K562 (cell line): ENCODE data around the gene MATN4. TPM values are rescaled to one million over a fixed set of nuclear protein-coding genes. Genes with fewer than 3 reads are reported as not detected.
A peak's percentile ranks its signal among the peaks of the same experiment; 100 is the strongest.

Source experiments
- ATF1 ChIP-seq, 2 experiments: fragments of 450-650 bp in 1 of 2; IDR thresholded peaks; 2 replicates each; pipeline ENCODE4 v1.6.1; 2016; ENCODE audit warnings: missing compliant biosample characterization in 1 of 2, missing genetic modification characterization in 1 of 2
- CREB3 ChIP-seq: fragments of 450-650 bp; conservative IDR thresholded peaks from 2 replicates; pipeline ENCODE4 v1.6.1; 2016; ENCODE audit warnings: missing genetic modification characterization, low read depth, mild to moderate bottlenecking, missing compliant biosample characterization, moderate library complexity
- E2F3 ChIP-seq: fragments of 250-450 bp; sonication (Bioruptor Pico); IDR thresholded peaks from 2 replicates; pipeline ENCODE4 v1.4.0; 2020; ENCODE audit warnings: mild to moderate bottlenecking
- FUS ChIP-seq: fragments of 200-400 bp; formaldehyde crosslinking; optimal IDR thresholded peaks from 2 replicates; pipeline ENCODE3; 2017; ENCODE audit warnings: low read depth, low read length
- NCOA4 ChIP-seq: fragments of 450-650 bp; IDR thresholded peaks from 2 replicates; pipeline ENCODE4 v1.6.1; 2018; ENCODE audit warnings: mild to moderate bottlenecking; ENCODE audit not compliant: partially characterized antibody
- NUFIP1 ChIP-seq: fragments of 450-650 bp; IDR thresholded peaks from 2 replicates; pipeline ENCODE4 v1.6.1; 2018; ENCODE audit not compliant: partially characterized antibody
- PATZ1 ChIP-seq: fragments of 250-450 bp; sonication (Bioruptor Pico); IDR thresholded peaks from 2 replicates; pipeline ENCODE4 v1.5.0; 2020; ENCODE audit warnings: mild to moderate bottlenecking, borderline replicate concordance
- POU5F1 ChIP-seq: fragments of 150-350 bp; IDR thresholded peaks from 2 replicates; pipeline ENCODE4 v1.6.1; 2014; ENCODE audit warnings: borderline replicate concordance, low read length, low read depth, mild to moderate bottlenecking; ENCODE audit not compliant: partially characterized antibody
- RBM14 ChIP-seq: fragments of 200-400 bp; formaldehyde crosslinking; IDR thresholded peaks from 2 replicates; pipeline ENCODE4 v1.6.1; 2018; ENCODE audit warnings: low read depth, mild to moderate bottlenecking, low read length, moderate library complexity, borderline replicate concordance; ENCODE audit not compliant: insufficient read depth
- SFPQ ChIP-seq: fragments of 200-400 bp; formaldehyde crosslinking; IDR thresholded peaks from 2 replicates; pipeline ENCODE4 v1.6.1; 2017; ENCODE audit warnings: mild to moderate bottlenecking, low read depth, low read length, moderate library complexity
- SMAD2 ChIP-seq: fragments of 150-350 bp; IDR thresholded peaks from 2 replicates; pipeline ENCODE4 v1.6.1; 2014; ENCODE audit warnings: low read depth, mild to moderate bottlenecking, low read length
- TBL1XR1 ChIP-seq, 2 experiments: IDR thresholded peaks; 2 replicates each; pipeline ENCODE4 v1.6.1; 2012; ENCODE audit warnings: improper control_type of control experiment in 2 of 2, low read length in 2 of 2, mild to moderate bottlenecking in 1 of 2
- TCF3 ChIP-seq: sonication (generic); formaldehyde crosslinking; IDR thresholded peaks from 2 replicates; pipeline ENCODE4 v1.4.0; 2020; ENCODE audit warnings: mild to moderate bottlenecking, missing genetic modification reagents
- XRCC3 ChIP-seq: fragments of 450-650 bp; IDR thresholded peaks from 2 replicates; pipeline ENCODE4 v1.6.1; 2017; ENCODE audit warnings: mild to moderate bottlenecking, moderate library complexity
- ZC3H11A ChIP-seq: IDR thresholded peaks from 2 replicates; pipeline ENCODE4 v1.6.1; 2012; ENCODE audit warnings: low read depth, low read length, improper control_type of control experiment
- ZKSCAN8 ChIP-seq: fragments of 200-800 bp; sonication (Bioruptor generic); IDR thresholded peaks from 2 replicates; pipeline ENCODE4 v1.6.1; 2016; ENCODE audit warnings: missing genetic modification characterization, missing compliant biosample characterization
- ZNF668 ChIP-seq: fragments of 250-450 bp; sonication (Bioruptor Pico); IDR thresholded peaks from 2 replicates; pipeline ENCODE4 v1.8.0; 2022; ENCODE audit warnings: mild to moderate bottlenecking, inconsistent platforms
- ZNF740 ChIP-seq, 3 experiments: fragments of 200-800 bp in 1 of 3; sonication (Bioruptor generic) in 1 of 3; sonication (generic) in 1 of 3; formaldehyde crosslinking in 1 of 3; IDR thresholded peaks; 2 replicates each; pipeline versions ENCODE4 v1.6.1 to v1.8.0; 2016 to 2022; ENCODE audit warnings: mild to moderate bottlenecking in 2 of 3, missing compliant biosample characterization in 2 of 3, missing genetic modification characterization in 2 of 3, missing genetic modification reagents in 1 of 3
- ZNF785 ChIP-seq: fragments of 250-450 bp; sonication (Bioruptor Pico); IDR thresholded peaks from 2 replicates; pipeline ENCODE4 v1.4.0; 2020; ENCODE audit warnings: mild to moderate bottlenecking
- polyA plus RNA-seq, 8 experiments: library from polyadenylated mRNA; depleted of rRNA in 4 of 8; stranded (reverse) in 5 of 8; unstranded in 3 of 8; fragments of >200 nt; fragmentation: Nextera tagmentation in 2 of 8; fragmentation: Illumina TruSeq in 1 of 8; extraction: Ambion mirVana in 2 of 8; extraction: Trizol in 1 of 8; gene quantifications; 2 replicates each; pipeline versions ENCODE4 v1.2.1 to v1.2.3, GENCODE V29; 2011 to 2014; ENCODE audit warnings: inconsistent platforms in 1 of 8, missing spikeins in 1 of 8
- total RNA-seq, 7 experiments: library from RNA; depleted of rRNA in 6 of 7; stranded (reverse); fragments of >200 nt in 6 of 7; fragmentation: Illumina TruSeq in 2 of 7; extraction: Trizol in 2 of 7; gene quantifications; 2 replicates each; pipeline versions ENCODE4 v1.2.1 to v1.2.3, GENCODE V29; 2011 to 2021; ENCODE audit warnings: low replicate concordance in 1 of 7
- TF ChIP-seq, protein P1 (sequence below): sonication (generic); formaldehyde crosslinking; IDR thresholded peaks from 2 replicates; pipeline ENCODE4 v1.8.0; 2022; ENCODE audit warnings: mild to moderate bottlenecking, missing genetic modification reagents

MATN4 gene
- total and polyA plus RNA-seq, 9 of the 15 experiments (the other 6 are each of a cell fraction or from before 2014, with no cell fraction given): 0.09 TPM; not detected in 8

GRCh38 chr20:45293041-45294002 lies 14.8 kb downstream of the MATN4 start (continued):
- TF ChIP-seq CREB3 (tag): no peak
- TF ChIP-seq SMAD2: no peak
- no peak for TF ChIP-seq FUS
- no peak for TF ChIP-seq E2F3 (CRISPR knock-in tag)
- TF ChIP-seq ATF1 (CRISPR knock-in tag; IDR thresholded peaks at IDR 0.05): no peak
- peak; percentile 35; the same call in 1 of the 2 replicates for TF ChIP-seq ATF1 (tag; IDR thresholded peaks at IDR 0.05)
- no peak for TF ChIP-seq ZC3H11A
- no peak for TF ChIP-seq TBL1XR1 (IDR thresholded peaks at IDR 0.05; ENCODE audit: low read length in 2 of 2)
- TF ChIP-seq NCOA4: no peak
- TF ChIP-seq ZNF785: no peak
- TF ChIP-seq, protein P1, sequence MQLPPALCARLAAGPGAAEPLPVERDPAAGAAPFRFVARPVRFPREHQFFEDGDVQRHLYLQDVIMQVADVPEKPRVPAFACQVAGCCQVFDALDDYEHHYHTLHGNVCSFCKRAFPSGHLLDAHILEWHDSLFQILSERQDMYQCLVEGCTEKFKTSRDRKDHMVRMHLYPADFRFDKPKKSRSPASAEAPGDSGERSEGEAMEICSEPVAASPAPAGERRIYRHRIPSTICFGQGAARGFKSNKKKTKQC (CRISPR knock-in tag): 0 out of 2 replicates have a peak, but pooled peaks have one; percentile 57
- no peak for TF ChIP-seq PATZ1
- no peak for TF ChIP-seq NUFIP1
- TF ChIP-seq ZKSCAN8 (CRISPR knock-in tag): no peak
- TF ChIP-seq TCF3: no peak
- no peak for TF ChIP-seq ZNF668 (CRISPR knock-in tag)
- no peak for TF ChIP-seq POU5F1
- TF ChIP-seq ZNF740 (CRISPR knock-in tag; IDR thresholded peaks at IDR 0.05): no peak
- TF ChIP-seq ZNF740 (tag; IDR thresholded peaks at IDR 0.05): no peak
- TF ChIP-seq RBM14: no peak
- no peak for TF ChIP-seq XRCC3
- TF ChIP-seq SFPQ: no peak
